ENCODE data around the gene ROR2. TPM values are rescaled to one million over a fixed set of nuclear protein-coding genes. Genes with fewer than 3 reads are reported as not detected.
"Not testable (repeated sequence)": the region's sequence is repeated elsewhere in the genome, so short reads cannot be mapped to it uniquely, and the experiment has no call there.

The ROR2 gene
- total RNA-seq, result not detected

- no peaks in the 10 kb centered on the region for H3K9me3 ChIP-seq (ENCODE audit: low read depth, low read length)
- peaks cover 74% of the 10 kb centered on the region for H3K27me3 ChIP-seq (ENCODE audit: insufficient read depth, low read length)
- peaks cover 6% of the 10 kb centered on the region for H3K4me1 ChIP-seq (ENCODE audit: insufficient read depth, low read length)
- H3K4me3 ChIP-seq (ENCODE audit: low read length), result no peak within 1 kb of the TSS
These were observed at the start of gene ROR2 for GRCh38 chr9:91949946-91950664. Gene ROR2 (minus strand): TSS chr9:91950228.

GRCh38 chr9:91995000-91995655 is 45.1 kb upstream of the ROR2 start:
- Histone ChIP-seq H3K4me3 (ENCODE audit: low read length) (no peak overlapping the region), H3K9me3 (ENCODE audit: low read depth, low read length) (no peaks in the 10 kb centered on the region), H3K27me3 (ENCODE audit: insufficient read depth, low read length) (no peaks in the 10 kb centered on the region), H3K4me1 (ENCODE audit: insufficient read depth, low read length) (no peaks in the 10 kb centered on the region)

GRCh38 chr9:91994422-91994821 is 44.4 kb upstream of the ROR2 start:
- no peaks in the 10 kb centered on the region for H3K27me3 ChIP-seq (ENCODE audit: insufficient read depth, low read length)

DNA sequence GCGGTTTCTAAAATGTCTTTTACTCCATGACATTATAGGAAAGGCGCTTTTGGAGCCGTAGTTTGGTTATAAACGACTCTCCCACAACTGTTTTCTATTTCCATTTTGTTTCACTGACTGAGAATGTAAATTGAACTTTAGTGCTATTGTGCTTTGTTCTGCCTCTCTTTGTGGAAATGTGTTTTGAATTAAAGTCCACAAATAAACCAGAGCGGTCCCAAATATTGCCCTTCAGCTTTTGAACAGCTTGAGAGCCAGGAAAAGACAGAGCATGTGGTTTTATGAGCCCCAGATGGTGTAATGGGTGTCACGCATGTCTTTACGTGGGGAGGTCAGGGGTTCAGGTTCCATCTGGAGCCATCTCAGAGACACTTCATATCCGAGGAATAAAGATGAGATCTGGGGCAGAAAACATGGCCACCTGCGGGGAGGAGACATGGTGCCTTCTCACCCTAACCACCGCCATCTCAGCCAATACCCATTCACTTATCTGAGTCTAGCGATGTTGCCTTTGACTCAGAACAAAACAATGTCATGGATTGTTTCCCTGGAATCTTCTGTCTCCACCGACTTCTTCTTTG is 42.5 kb upstream of the ROR2 start:
- Histone ChIP-seq H3K4me1 (ENCODE audit: insufficient read depth, low read length) (no peaks in the 10 kb centered on the region), H3K4me3 (ENCODE audit: low read length) (no peak overlapping the region), H3K9me3 (ENCODE audit: low read depth, low read length) (no peaks in the 10 kb centered on the region), H3K27me3 (ENCODE audit: insufficient read depth, low read length) (no peaks in the 10 kb centered on the region)

More at GRCh38 chr9:91994422-91994821, 44.4 kb upstream of the ROR2 start:
- Histone ChIP-seq H3K4me3 (ENCODE audit: low read length) (no peak overlapping the region), H3K4me1 (ENCODE audit: insufficient read depth, low read length) (no peaks in the 10 kb centered on the region), H3K9me3 (ENCODE audit: low read depth, low read length) (no peaks in the 10 kb centered on the region)

- Histone ChIP-seq H3K4me1 (ENCODE audit: insufficient read depth, low read length) (no peaks in the 10 kb centered on the region), H3K4me3 (ENCODE audit: low read length) (no peak overlapping the region), H3K9me3 (ENCODE audit: low read depth, low read length) (no peaks in the 10 kb centered on the region), H3K27me3 (ENCODE audit: insufficient read depth, low read length) (no peaks in the 10 kb centered on the region)
These were observed 41.8 kb upstream of the ROR2 start for GRCh38 chr9:91991721-91992341.

DNA sequence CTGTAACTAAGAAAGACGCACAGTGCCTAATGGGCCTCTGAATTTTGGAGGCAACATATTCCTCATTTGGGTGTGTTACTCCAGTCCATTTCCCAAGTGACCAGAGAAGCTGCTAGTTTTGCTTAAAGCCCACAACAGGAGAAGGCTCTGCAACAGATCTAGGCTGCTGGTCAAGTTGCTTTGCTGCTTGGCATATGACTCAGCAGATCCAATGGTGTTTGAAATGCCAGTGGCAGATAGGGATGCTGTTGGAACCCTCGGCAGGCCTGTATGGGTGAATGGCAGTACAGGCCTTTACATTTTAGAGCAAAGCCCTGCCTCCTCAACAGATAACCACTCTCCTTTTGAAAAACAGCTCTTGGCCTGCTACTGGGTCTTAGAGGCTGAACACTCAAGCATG is 36.2 kb upstream of the ROR2 start:
- Histone ChIP-seq H3K4me3 (ENCODE audit: low read length) (no peak overlapping the region), H3K27me3 (ENCODE audit: insufficient read depth, low read length) (no peaks in the 10 kb centered on the region), H3K4me1 (ENCODE audit: insufficient read depth, low read length) (no peaks in the 10 kb centered on the region), H3K9me3 (ENCODE audit: low read depth, low read length) (no peaks in the 10 kb centered on the region)

- H3K9me3 ChIP-seq (ENCODE audit: low read depth, low read length), result no peaks in the 10 kb centered on the region
- no peaks in the 10 kb centered on the region for H3K27me3 ChIP-seq (ENCODE audit: insufficient read depth, low read length)
- H3K4me1 ChIP-seq (ENCODE audit: insufficient read depth, low read length), result no peaks in the 10 kb centered on the region
- H3K4me3 ChIP-seq (ENCODE audit: low read length), result no peak overlapping the region
These were observed 35.7 kb upstream of the ROR2 start for GRCh38 chr9:91985692-91986091.

DNA sequence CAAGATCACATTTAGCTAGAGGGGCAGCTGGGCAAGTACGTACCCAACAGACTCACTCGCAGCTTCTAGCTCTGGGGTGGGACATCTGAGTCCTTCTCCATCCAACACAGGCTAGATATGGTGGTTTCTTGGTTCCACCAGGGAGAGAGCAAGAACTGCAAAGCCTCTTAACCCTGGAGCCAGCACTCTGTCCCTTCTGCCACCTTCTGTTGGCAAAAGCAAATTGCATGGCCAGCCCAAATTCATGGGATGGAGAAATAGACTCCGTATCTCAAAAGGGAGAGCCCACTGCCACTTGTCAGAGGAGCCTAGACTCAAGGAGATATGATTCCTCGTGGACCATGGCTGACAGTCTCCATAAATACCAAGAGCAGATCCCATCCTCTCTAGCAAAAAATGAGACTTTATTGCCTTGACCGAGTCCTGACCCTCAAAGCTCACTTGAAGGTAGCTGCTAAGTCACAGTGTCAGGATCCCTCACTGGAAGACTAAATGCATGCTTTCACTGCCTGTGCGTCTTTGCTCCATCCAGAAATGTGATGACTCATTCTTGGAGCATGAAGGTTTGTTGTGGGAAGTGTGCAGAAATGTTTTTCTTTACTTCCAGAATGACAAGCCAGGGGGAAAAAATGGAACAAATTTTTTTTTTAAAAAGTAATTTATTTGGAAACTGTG is 28.8 kb upstream of the ROR2 start:
- no peak overlapping the region for H3K4me3 ChIP-seq (ENCODE audit: low read length)
- H3K27me3 ChIP-seq (ENCODE audit: insufficient read depth, low read length), result no peaks in the 10 kb centered on the region
- no peaks in the 10 kb centered on the region for H3K9me3 ChIP-seq (ENCODE audit: low read depth, low read length)
- no peaks in the 10 kb centered on the region for H3K4me1 ChIP-seq (ENCODE audit: insufficient read depth, low read length)

DNA sequence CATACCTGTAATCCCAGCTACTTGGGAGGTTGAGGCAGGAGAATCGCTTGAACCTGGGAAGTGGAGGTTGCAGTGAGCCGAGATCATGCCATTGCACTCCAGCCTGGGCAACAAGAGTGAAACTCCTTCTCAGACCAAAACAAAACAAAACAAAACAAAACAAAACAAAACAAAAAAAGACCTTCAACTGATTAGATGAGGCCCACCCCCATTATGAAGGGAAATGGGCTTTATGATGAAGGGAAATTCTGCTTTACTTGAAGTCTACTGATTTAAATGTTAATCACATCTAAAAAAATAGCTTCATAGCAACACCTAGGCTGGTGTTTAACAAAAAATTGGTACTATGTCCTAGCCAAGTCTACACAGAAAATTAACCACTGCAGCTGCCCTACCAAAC is 25.2 kb upstream of the ROR2 start:
- H3K4me1 ChIP-seq (ENCODE audit: insufficient read depth, low read length); H3K9me3 ChIP-seq (ENCODE audit: low read depth, low read length); H3K4me3 ChIP-seq (ENCODE audit: low read length); H3K27me3 ChIP-seq (ENCODE audit: insufficient read depth, low read length): not testable (repeated sequence)

- H3K9me3 ChIP-seq (ENCODE audit: low read depth, low read length), result no peaks in the 10 kb centered on the region
- H3K4me1 ChIP-seq (ENCODE audit: insufficient read depth, low read length), result no peaks in the 10 kb centered on the region
- H3K27me3 ChIP-seq (ENCODE audit: insufficient read depth, low read length), result peaks cover 7% of the 10 kb centered on the region
- no peak overlapping the region for H3K4me3 ChIP-seq (ENCODE audit: low read length)
These were observed 22.7 kb upstream of the ROR2 start for GRCh38 chr9:91972711-91973110.

DNA sequence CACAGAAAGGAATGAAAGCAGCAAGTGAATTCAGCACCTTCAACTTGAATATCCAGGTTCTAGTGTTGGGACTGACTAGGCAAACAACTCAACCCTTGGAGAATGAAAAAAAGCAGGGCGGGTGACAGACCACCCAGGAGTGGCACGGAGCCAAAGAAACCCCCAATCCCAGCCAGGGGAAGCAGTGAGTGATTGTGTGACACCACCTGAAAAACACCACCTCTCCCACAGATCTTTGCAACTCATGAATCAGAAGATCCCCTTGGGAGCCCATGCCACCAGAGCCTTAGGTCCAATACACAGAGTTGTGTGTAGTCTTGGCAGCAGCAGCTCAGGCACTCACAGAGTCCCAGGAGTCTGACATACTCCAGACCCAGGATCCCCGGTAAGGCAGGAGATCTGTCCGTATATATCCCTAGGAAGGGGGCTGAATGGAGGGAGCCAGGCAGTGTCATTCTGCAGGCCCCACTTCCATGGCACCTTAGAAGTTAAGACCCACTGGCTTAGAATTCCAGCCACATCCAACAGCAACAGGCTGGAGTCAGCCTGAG is 22.1 kb upstream of the ROR2 start:
- no peaks in the 10 kb centered on the region for H3K9me3 ChIP-seq (ENCODE audit: low read depth, low read length)
- H3K4me1 ChIP-seq (ENCODE audit: insufficient read depth, low read length), result no peaks in the 10 kb centered on the region

DNA sequence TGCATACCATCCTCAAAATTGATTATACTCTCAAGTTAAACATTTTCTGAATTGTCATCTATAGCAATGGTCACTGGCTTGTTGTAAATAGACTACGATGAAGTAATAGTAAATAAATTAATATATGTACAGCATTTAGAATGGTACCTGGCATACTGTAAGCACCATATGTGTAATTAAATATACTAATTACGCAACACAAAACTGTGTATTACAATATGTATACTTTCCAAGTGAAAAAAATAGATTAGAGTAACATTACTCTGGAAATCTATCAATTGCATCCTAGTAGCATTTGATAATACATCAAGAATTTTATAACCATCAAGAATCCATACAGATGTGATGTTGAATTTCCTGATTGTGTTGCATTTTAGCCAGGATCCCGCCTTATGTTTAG is 17.2 kb upstream of the ROR2 start:
- Histone ChIP-seq H3K4me3 (ENCODE audit: low read length) (no peak overlapping the region), H3K27me3 (ENCODE audit: insufficient read depth, low read length) (peaks cover 5% of the 10 kb centered on the region)

More for the DNA sequence above, 22.1 kb upstream of the ROR2 start:
- Histone ChIP-seq H3K4me3 (ENCODE audit: low read length) (no peak overlapping the region), H3K27me3 (ENCODE audit: insufficient read depth, low read length) (peaks cover 9% of the 10 kb centered on the region)

DNA sequence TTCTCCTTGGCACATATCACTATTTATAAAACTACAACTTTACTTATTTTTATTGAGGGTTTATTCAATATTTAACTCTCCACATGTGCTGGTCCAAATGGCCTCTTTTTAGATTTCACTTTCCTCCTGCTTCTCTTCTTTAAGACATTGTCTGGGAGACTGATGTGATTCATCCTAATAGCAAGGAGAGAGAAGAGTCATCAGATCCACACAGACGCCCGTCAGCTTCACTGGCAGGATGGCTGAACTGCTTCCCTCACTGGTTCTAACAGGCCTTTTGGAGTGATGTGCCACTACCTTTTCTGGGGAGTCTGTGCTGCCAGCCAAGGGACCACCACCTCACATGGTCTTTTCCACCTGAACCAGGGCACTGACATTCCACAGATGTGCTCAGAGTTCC is 16.5 kb upstream of the ROR2 start:
- Histone ChIP-seq H3K27me3 (ENCODE audit: insufficient read depth, low read length) (peaks cover 5% of the 10 kb centered on the region), H3K4me3 (ENCODE audit: low read length) (no peak overlapping the region), H3K9me3 (ENCODE audit: low read depth, low read length) (no peaks in the 10 kb centered on the region), H3K4me1 (ENCODE audit: insufficient read depth, low read length) (no peaks in the 10 kb centered on the region)

More for the DNA sequence above, 17.2 kb upstream of the ROR2 start:
- Histone ChIP-seq H3K9me3 (ENCODE audit: low read depth, low read length) (no peaks in the 10 kb centered on the region), H3K4me1 (ENCODE audit: insufficient read depth, low read length) (no peaks in the 10 kb centered on the region)

GRCh38 chr9:91963711-91964240 is 13.7 kb upstream of the ROR2 start:
- H3K4me1 ChIP-seq (ENCODE audit: insufficient read depth, low read length), result no peaks in the 10 kb centered on the region
- no peak overlapping the region for H3K4me3 ChIP-seq (ENCODE audit: low read length)
- H3K27me3 ChIP-seq (ENCODE audit: insufficient read depth, low read length), result peaks cover 3% of the 10 kb centered on the region

More at GRCh38 chr9:91963711-91964240, 13.7 kb upstream of the ROR2 start:
- H3K9me3 ChIP-seq (ENCODE audit: low read depth, low read length), result no peaks in the 10 kb centered on the region
